WTC11 (cell line): ENCODE results near the gene LHFPL2. TPM values are rescaled to one million over a fixed set of nuclear protein-coding genes. Genes with fewer than 3 reads are reported as not detected.

Experiments
- CREB1 ChIP-seq: sonication (generic); formaldehyde crosslinking; IDR thresholded peaks from 2 replicates; pipeline ENCODE4 v1.8.0; 2023; ENCODE audit warnings: mild to moderate bottlenecking, missing genetic modification reagents
- CTCF ChIP-seq: fragments of 200-600 bp; IDR thresholded peaks from 2 replicates; pipeline ENCODE4 v1.8.0; 2022; ENCODE audit warnings: antibody characterized with exemption
- E2F5 ChIP-seq: sonication (generic); formaldehyde crosslinking; IDR thresholded peaks from 2 replicates; pipeline ENCODE4 v1.8.1; 2022; ENCODE audit warnings: mild to moderate bottlenecking, moderate library complexity, missing genetic modification reagents
- ETV6 ChIP-seq: sonication (generic); formaldehyde crosslinking; IDR thresholded peaks from 2 replicates; pipeline ENCODE4 v1.8.1; 2022; ENCODE audit warnings: mild to moderate bottlenecking, missing genetic modification reagents
- FOXJ3 ChIP-seq: sonication (generic); formaldehyde crosslinking; IDR thresholded peaks from 2 replicates; pipeline ENCODE4 v1.9.0; 2021; ENCODE audit warnings: missing genetic modification reagents, mild to moderate bottlenecking, borderline replicate concordance
- MAX ChIP-seq: sonication (generic); formaldehyde crosslinking; IDR thresholded peaks from 2 replicates; pipeline ENCODE4 v1.8.0; 2022; ENCODE audit warnings: mild to moderate bottlenecking, missing genetic modification reagents
- MXD4 ChIP-seq: fragments of 250-450 bp; sonication (Bioruptor Pico); IDR thresholded peaks from 2 replicates; pipeline ENCODE4 v1.8.0; 2021; ENCODE audit warnings: mild to moderate bottlenecking, moderate library complexity, borderline replicate concordance
- NFATC4 ChIP-seq: fragments of 250-450 bp; sonication (Bioruptor Pico); IDR thresholded peaks from 2 replicates; pipeline ENCODE4 v1.9.0; 2021; ENCODE audit warnings: mild to moderate bottlenecking
- PREB ChIP-seq: sonication (generic); formaldehyde crosslinking; IDR thresholded peaks from 2 replicates; pipeline ENCODE4 v1.8.1; 2022; ENCODE audit warnings: mild to moderate bottlenecking, missing genetic modification reagents, moderate library complexity, borderline replicate concordance
- STAT6 ChIP-seq: sonication (generic); formaldehyde crosslinking; conservative IDR thresholded peaks from 2 replicates; pipeline ENCODE4 v1.8.1; 2023; ENCODE audit warnings: mild to moderate bottlenecking, low read depth, missing genetic modification reagents, moderate library complexity
- TCF7 ChIP-seq: sonication (generic); formaldehyde crosslinking; IDR thresholded peaks from 2 replicates; pipeline ENCODE4 v1.8.0; 2022; ENCODE audit warnings: mild to moderate bottlenecking, low read depth, missing genetic modification reagents, moderate library complexity
- TEAD4 ChIP-seq: sonication (generic); formaldehyde crosslinking; IDR thresholded peaks from 2 replicates; pipeline ENCODE4 v1.8.0; 2022; ENCODE audit warnings: mild to moderate bottlenecking, missing genetic modification reagents
- USF1 ChIP-seq: sonication (generic); formaldehyde crosslinking; IDR thresholded peaks from 2 replicates; pipeline ENCODE4 v1.8.0; 2022; ENCODE audit warnings: mild to moderate bottlenecking, missing genetic modification reagents
- ZNF138 ChIP-seq: sonication (generic); formaldehyde crosslinking; conservative IDR thresholded peaks from 2 replicates; pipeline ENCODE4 v1.8.1; 2022; ENCODE audit warnings: mild to moderate bottlenecking, moderate library complexity, missing genetic modification reagents
- ZNF263 ChIP-seq: sonication (generic); formaldehyde crosslinking; IDR thresholded peaks from 2 replicates; pipeline ENCODE4 v1.8.1; 2022; ENCODE audit warnings: low read depth, mild to moderate bottlenecking, moderate library complexity, missing genetic modification reagents
- ZNF532 ChIP-seq: fragments of 250-450 bp; sonication (Bioruptor Pico); IDR thresholded peaks from 2 replicates; pipeline ENCODE4 v1.9.0; 2021; ENCODE audit warnings: mild to moderate bottlenecking, borderline replicate concordance
- ZSCAN18 ChIP-seq: fragments of 250-450 bp; sonication (Bioruptor Pico); IDR thresholded peaks from 2 replicates; pipeline ENCODE4 v2.1.2; 2022; ENCODE audit warnings: mild to moderate bottlenecking, moderate library complexity
- total RNA-seq: library from RNA; stranded (reverse); gene quantifications from 3 replicates; pipeline ENCODE4 v1.2.3, GENCODE V29; 2021

Gene LHFPL2
- total RNA-seq, 1 experiment from 2014 or later = 40.6 TPM

- TF ChIP-seq ZNF532 (no peak), E2F5 (CRISPR knock-in tag) (no peak), FOXJ3 (CRISPR knock-in tag) (no peak), TEAD4 (no peak), CTCF (no peak), PREB (no peak), STAT6 (CRISPR knock-in tag) (no peak), CREB1 (CRISPR knock-in tag) (no peak), ZSCAN18 (no peak), NFATC4 (CRISPR knock-in tag) (no peak), ZNF138 (no peak), ZNF263 (CRISPR knock-in tag) (no peak), USF1 (CRISPR knock-in tag) (no peak), MAX (CRISPR knock-in tag) (no peak), ETV6 (CRISPR knock-in tag) (no peak), TCF7 (CRISPR knock-in tag) (no peak), MXD4 (no peak)
Observed at GRCh38 chr5:78642701-78643100, 5.9 kb downstream of the LHFPL2 start (continued).
